Naive thymus-derived CD4-positive, alpha-beta T cell (primary cell): Measurements from ENCODE around the gene ASPG. TPM values are rescaled to one million over a fixed set of nuclear protein-coding genes. Genes with fewer than 3 reads are reported as not detected.

ENCODE experiments used
- ATAC-seq: fragments of 150-1000 bp; cut with Tn5 transposase; 2 replicates; pipeline ENCODE4 v1.10.0; 2021; ENCODE audit warnings: mild to moderate bottlenecking, moderate library complexity
- CTCF ChIA-PET: fragments of 350-600 bp; sonication (Branson Sonifier 250); formaldehyde crosslinking; loops from one replicate; lab custom pipeline; 2021; ENCODE audit warnings: antibody characterized with exemption; lab: Charles Lee
- POLR2A ChIA-PET: fragments of 350-600 bp; sonication (Branson Sonifier 250); formaldehyde crosslinking; loops from one replicate; lab custom pipeline; 2021; ENCODE audit warnings: antibody characterized with exemption, inconsistent platforms; lab: Charles Lee
- DNase-seq, 9 donors: peaks; one replicate each; pipeline versions ENCODE4 v3.0.0 to v3.0.0-alpha.2; 2020 to 2022; ENCODE audit warnings: mixed read lengths in 1 of 9
- H3K27ac ChIP-seq: one replicate; pipeline ENCODE4 v1.7.0; 2013; ENCODE audit warnings: mild to moderate bottlenecking, low read depth, low read length, moderate library complexity
- H3K27me3 ChIP-seq, 2 donors: one replicate each; pipeline ENCODE4 v1.7.0; 2013; ENCODE audit warnings: low read length in 2 of 2, mild to moderate bottlenecking in 2 of 2, moderate library complexity in 2 of 2; ENCODE audit not compliant: control insufficient read depth in 2 of 2, insufficient read depth in 2 of 2
- H3K36me3 ChIP-seq, 3 experiments: 1 replicate in 2 of 3; 2 replicates in 1 of 3; pipeline ENCODE4 v1.7.0; 2013; ENCODE audit warnings: low read length in 3 of 3, mild to moderate bottlenecking in 3 of 3, moderate library complexity in 1 of 3; ENCODE audit not compliant: insufficient read depth in 3 of 3, control insufficient read depth in 2 of 3
- H3K4me1 ChIP-seq, 2 donors: one replicate each; pipeline ENCODE4 v1.7.0; 2013; ENCODE audit warnings: low read length in 2 of 2, mild to moderate bottlenecking in 2 of 2, moderate library complexity in 1 of 2; ENCODE audit not compliant: control insufficient read depth in 2 of 2, insufficient read depth in 2 of 2
- H3K4me3 ChIP-seq: 2 replicates; pipeline ENCODE4 v1.7.0; 2013; ENCODE audit warnings: mild to moderate bottlenecking, low read length
- H3K9me3 ChIP-seq, 3 experiments: 1 replicate in 2 of 3; 2 replicates in 1 of 3; pipeline ENCODE4 v1.7.0; 2013; ENCODE audit warnings: low read length in 3 of 3; ENCODE audit not compliant: control insufficient read depth in 2 of 3
- H3K27ac Mint-ChIP-seq, 9 donors: one replicate each; pipeline ENCODE4 v1.8.0; 2020 to 2022; ENCODE audit warnings: mixed read lengths in 9 of 9, mild to moderate bottlenecking in 8 of 9, moderate library complexity in 5 of 9, inconsistent platforms in 2 of 9
- H3K27me3 Mint-ChIP-seq, 5 donors: one replicate each; pipeline ENCODE4 v1.8.0; 2021 to 2022; ENCODE audit warnings: mixed read lengths in 5 of 5, mild to moderate bottlenecking in 1 of 5
- H3K36me3 Mint-ChIP-seq, 5 donors: one replicate each; pipeline ENCODE4 v1.8.0; 2020 to 2022; ENCODE audit warnings: mixed read lengths in 5 of 5, mild to moderate bottlenecking in 3 of 5, inconsistent platforms in 1 of 5
- H3K4me1 Mint-ChIP-seq, 7 donors: one replicate each; pipeline ENCODE4 v1.8.0; 2020 to 2022; ENCODE audit warnings: mixed read lengths in 7 of 7, mild to moderate bottlenecking in 3 of 7, inconsistent platforms in 1 of 7
- H3K4me3 Mint-ChIP-seq, 10 donors: one replicate each; pipeline ENCODE4 v1.8.0; 2020 to 2022; ENCODE audit warnings: mild to moderate bottlenecking in 10 of 10, mixed read lengths in 10 of 10, moderate library complexity in 6 of 10, inconsistent platforms in 2 of 10
- H3K9me3 Mint-ChIP-seq, 11 donors: one replicate each; pipeline ENCODE4 v1.8.0; 2020 to 2022; ENCODE audit warnings: mixed read lengths in 11 of 11, mild to moderate bottlenecking in 4 of 11, inconsistent platforms in 1 of 11, moderate library complexity in 1 of 11
- intact Hi-C, 2 donors: fragments of 100-400 bp; cut with micrococcal nuclease; formaldehyde crosslinking; loops; one replicate each; pipeline ENCODE4 v1.15.1; 2023
- polyA plus RNA-seq, 2 donors: library from polyadenylated mRNA; unstranded; fragments of 300-500 nt; fragmentation: Illumina TruSeq; gene quantifications; one replicate each; pipeline ENCODE4 v1.2.3, GENCODE V29; 2021
- total RNA-seq, 6 experiments: library from RNA in 5 of 6; stranded (reverse) in 5 of 6; gene quantifications; 1 replicate in 5 of 6; 2 replicates in 1 of 6; pipeline ENCODE4 v1.2.3 and lab custom pipeline; 2021 to 2026

The ASPG gene
- total and polyA plus RNA-seq, 7 experiments from 2014 or later, result 0.11 to 0.38 TPM; not detected in 5

GRCh38 chr14:104116288-104116755 is 30.8 kb downstream of the ASPG start:
- Histone ChIP-seq H3K36me3 (no peaks in the 10 kb centered on the region), H3K4me3 (peak overlapping the region; percentile 27), H3K27me3 (no peaks in the 10 kb centered on the region), H3K4me1 (no peaks in the 10 kb centered on the region), H3K9me3 (no peaks in the 10 kb centered on the region), H3K27ac (no peak overlapping the region)
- ATAC-seq (no peak), DNase-seq (peak in 1 of 9 donors; percentile 11)
- H3K27ac Mint-ChIP-seq, result no peak overlapping the region
- H3K9me3 Mint-ChIP-seq, result no peaks in the 10 kb centered on the region
- intact Hi-C loops, result no loop called here
- CTCF ChIA-PET, result interaction anchor here (0.6 kb wide), 1 partner anchor 14 kb away, joined by 5 read pairs; no protein-coding TSS in a partner anchor
- H3K27me3 Mint-ChIP-seq, result peaks cover 4 to 43% (median 40%) of the 10 kb centered on the region in 5 donors
- H3K4me1 Mint-ChIP-seq, result peaks cover 0 to 3% (median 0%) of the 10 kb centered on the region in 7 donors
- no peaks in the 10 kb centered on the region for H3K36me3 Mint-ChIP-seq
- peak overlapping the region in 7 of 10 donors; percentile 13 to 69 (median 51) for H3K4me3 Mint-ChIP-seq
- POLR2A ChIA-PET, result no interaction called here

GRCh38 chr14:104116756-104117340 is 31.3 kb downstream of the ASPG start:
- ATAC-seq (no peak), DNase-seq (peak in 1 of 9 donors; percentile 47)
- no peaks in the 10 kb centered on the region for H3K9me3 ChIP-seq
- no peaks in the 10 kb centered on the region for H3K36me3 Mint-ChIP-seq
- ChIA-PET CTCF (no interaction called here), POLR2A (no interaction called here)
- no peak overlapping the region for H3K27ac Mint-ChIP-seq
- peak overlapping the region; percentile 27 for H3K4me3 ChIP-seq
- no peaks in the 10 kb centered on the region for H3K4me1 ChIP-seq
- no peaks in the 10 kb centered on the region for H3K9me3 Mint-ChIP-seq
- no peak overlapping the region for H3K27ac ChIP-seq
- H3K4me1 Mint-ChIP-seq, result peaks cover 0 to 3% (median 0%) of the 10 kb centered on the region in 7 donors
- peaks cover 4 to 46% (median 40%) of the 10 kb centered on the region in 5 donors for H3K27me3 Mint-ChIP-seq
- H3K27me3 ChIP-seq, result no peaks in the 10 kb centered on the region
- intact Hi-C loops, result no loop called here
- peak overlapping the region in 5 of 10 donors; percentile 32 to 72 (median 62) for H3K4me3 Mint-ChIP-seq
- H3K36me3 ChIP-seq, result no peaks in the 10 kb centered on the region

- Mint-ChIP-seq H3K36me3 (no peaks in the 10 kb centered on the region), H3K27ac (no peak overlapping the region), H3K4me1 (peaks cover 0 to 3% (median 0%) of the 10 kb centered on the region in 7 donors), H3K27me3 (peaks cover 4 to 46% (median 40%) of the 10 kb centered on the region in 5 donors), H3K9me3 (no peaks in the 10 kb centered on the region), H3K4me3 (peak overlapping the region in 6 of 10 donors; percentile 32 to 72 (median 60))
- no peak overlapping the region for H3K4me3 ChIP-seq
- intact Hi-C loops, result no loop called here
- no peaks in the 10 kb centered on the region for H3K9me3 ChIP-seq
- DNase-seq (peak in 1 of 9 donors; percentile 2), ATAC-seq (no peak)
- H3K36me3 ChIP-seq, result no peaks in the 10 kb centered on the region
- POLR2A ChIA-PET, result no interaction called here
- H3K27me3 ChIP-seq, result no peaks in the 10 kb centered on the region
- no peaks in the 10 kb centered on the region for H3K4me1 ChIP-seq
- CTCF ChIA-PET, result no interaction called here
- H3K27ac ChIP-seq, result no peak overlapping the region
These were observed 32.0 kb downstream of the ASPG start for GRCh38 chr14:104117341-104118005.

GRCh38 chr14:104118006-104118844 is 32.7 kb downstream of the ASPG start:
- Mint-ChIP-seq H3K9me3 (no peaks in the 10 kb centered on the region), H3K27me3 (peaks cover 4 to 49% (median 40%) of the 10 kb centered on the region in 5 donors), H3K27ac (no peak overlapping the region), H3K4me3 (peak overlapping the region in 5 of 10 donors; percentile 23 to 54 (median 29)), H3K36me3 (no peaks in the 10 kb centered on the region), H3K4me1 (peaks cover 0 to 3% (median 0%) of the 10 kb centered on the region in 7 donors)
- Histone ChIP-seq H3K4me1 (no peaks in the 10 kb centered on the region), H3K36me3 (no peaks in the 10 kb centered on the region), H3K9me3 (no peaks in the 10 kb centered on the region), H3K4me3 (no peak overlapping the region), H3K27me3 (no peaks in the 10 kb centered on the region), H3K27ac (no peak overlapping the region)
- DNase-seq (peak in 1 of 9 donors; percentile 4), ATAC-seq (no peak)
- ChIA-PET POLR2A (no interaction called here), CTCF (no interaction called here)
- intact Hi-C loops, result no loop called here

- peaks cover 0 to 5% (median 0%) of the 10 kb centered on the region in 5 donors for H3K36me3 Mint-ChIP-seq
- H3K27me3 ChIP-seq, result no peaks in the 10 kb centered on the region
- H3K4me1 Mint-ChIP-seq, result peaks cover 0 to 3% (median 0%) of the 10 kb centered on the region in 7 donors
- intact Hi-C loops, result no loop called here
- H3K4me3 ChIP-seq, result no peak overlapping the region
- H3K9me3 ChIP-seq, result peaks cover 0 to 5% (median 0%) of the 10 kb centered on the region in 3 experiments
- no peaks in the 10 kb centered on the region for H3K4me1 ChIP-seq
- H3K4me3 Mint-ChIP-seq, result peak overlapping the region in 3 of 10 donors; percentile 23 to 54 (median 29)
- no peak overlapping the region for H3K27ac Mint-ChIP-seq
- H3K27ac ChIP-seq, result no peak overlapping the region
- ChIA-PET POLR2A (no interaction called here), CTCF (no interaction called here)
- peaks cover 3 to 7% (median 4%) of the 10 kb centered on the region in 11 donors for H3K9me3 Mint-ChIP-seq
- peaks cover 11 to 56% (median 45%) of the 10 kb centered on the region in 5 donors for H3K27me3 Mint-ChIP-seq
- DNase-seq (peak in 1 of 9 donors; percentile 3), ATAC-seq (no peak)
- H3K36me3 ChIP-seq, result no peaks in the 10 kb centered on the region
These were observed 33.6 kb downstream of the ASPG start for GRCh38 chr14:104119119-104119487.

- ATAC-seq (no peak), DNase-seq (no peak)
- intact Hi-C loops, result no loop called here
- CTCF ChIA-PET, result interaction anchor here (0.7 kb wide), 1 partner anchor 444 kb away, joined by 3 read pairs; no protein-coding TSS in a partner anchor
- peaks cover 0 to 3% (median 0%) of the 10 kb centered on the region in 7 donors for H3K4me1 Mint-ChIP-seq
- Histone ChIP-seq H3K27ac (no peak overlapping the region), H3K4me3 (no peak overlapping the region), H3K36me3 (no peaks in the 10 kb centered on the region), H3K27me3 (no peaks in the 10 kb centered on the region), H3K4me1 (no peaks in the 10 kb centered on the region), H3K9me3 (peaks cover 0 to 6% (median 0%) of the 10 kb centered on the region in 3 experiments)
- peak overlapping the region in 4 of 10 donors; percentile 14 to 54 (median 34) for H3K4me3 Mint-ChIP-seq
- POLR2A ChIA-PET, result no interaction called here
- peaks cover 3 to 12% (median 5%) of the 10 kb centered on the region in 11 donors for H3K9me3 Mint-ChIP-seq
- peaks cover 0 to 8% (median 0%) of the 10 kb centered on the region in 5 donors for H3K36me3 Mint-ChIP-seq
- no peak overlapping the region for H3K27ac Mint-ChIP-seq
- peaks cover 13 to 56% (median 45%) of the 10 kb centered on the region in 5 donors for H3K27me3 Mint-ChIP-seq
These were observed 34.2 kb downstream of the ASPG start for GRCh38 chr14:104119488-104120251.
